22Rv1 (cell line): ENCODE measurements around the gene FAM234B.
A peak's percentile ranks its signal among the peaks of the same experiment; 100 is the strongest.

ENCODE experiments used
- H3K27ac ChIP-seq: fragments of 450-650 bp; 2 replicates; pipeline ENCODE4 v1.5.1; 2017
- ZFX ChIP-seq: fragments of 450-650 bp; IDR thresholded peaks from 2 replicates; pipeline ENCODE4 v1.6.1; 2017; ENCODE audit warnings: antibody characterized with exemption, borderline replicate concordance
- TF ChIP-seq, protein P1 (sequence below): fragments of 450-650 bp; IDR thresholded peaks from 2 replicates; pipeline ENCODE4 v1.5.1; 2017; ENCODE audit warnings: mild to moderate bottlenecking

Gene FAM234B

DNA sequence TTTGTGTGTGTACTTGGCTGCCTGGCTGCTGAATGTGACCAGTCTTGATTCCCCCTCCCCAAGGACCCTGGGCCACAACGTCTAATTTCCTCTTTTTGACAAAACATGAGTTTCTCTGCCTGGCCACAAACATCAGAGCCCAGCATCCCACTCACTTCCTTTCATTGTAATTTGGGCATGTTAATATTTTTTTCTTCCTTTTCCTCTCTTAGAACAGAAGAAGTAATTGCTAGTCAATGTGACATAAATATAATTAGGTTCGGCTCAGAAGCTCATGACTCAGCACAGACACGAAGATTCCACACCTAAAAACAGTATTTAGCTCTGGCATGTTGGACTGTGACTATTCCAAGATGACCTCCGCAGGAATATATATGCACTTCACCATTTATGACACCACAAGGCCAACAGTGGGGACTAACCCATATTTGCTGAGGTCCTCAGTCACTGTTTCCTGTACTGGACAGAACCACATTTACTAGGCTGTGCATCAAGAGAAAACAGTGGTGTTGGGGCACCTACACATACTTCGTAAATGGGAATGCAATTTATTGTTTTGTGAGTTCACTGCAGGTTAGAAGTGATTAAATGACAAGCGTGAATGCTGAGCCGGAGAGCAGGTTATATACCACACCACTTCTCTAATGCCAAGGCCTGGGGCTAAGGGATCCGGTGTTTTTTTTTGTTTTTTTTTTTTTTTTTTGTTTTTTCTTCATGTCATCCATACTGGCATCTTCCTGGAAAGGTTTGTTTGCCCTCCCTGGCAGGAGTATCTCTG lies 55.1 kb downstream of the FAM234B start:
- peak overlapping the region; percentile 90 for H3K27ac ChIP-seq
- TF ChIP-seq, protein P1, sequence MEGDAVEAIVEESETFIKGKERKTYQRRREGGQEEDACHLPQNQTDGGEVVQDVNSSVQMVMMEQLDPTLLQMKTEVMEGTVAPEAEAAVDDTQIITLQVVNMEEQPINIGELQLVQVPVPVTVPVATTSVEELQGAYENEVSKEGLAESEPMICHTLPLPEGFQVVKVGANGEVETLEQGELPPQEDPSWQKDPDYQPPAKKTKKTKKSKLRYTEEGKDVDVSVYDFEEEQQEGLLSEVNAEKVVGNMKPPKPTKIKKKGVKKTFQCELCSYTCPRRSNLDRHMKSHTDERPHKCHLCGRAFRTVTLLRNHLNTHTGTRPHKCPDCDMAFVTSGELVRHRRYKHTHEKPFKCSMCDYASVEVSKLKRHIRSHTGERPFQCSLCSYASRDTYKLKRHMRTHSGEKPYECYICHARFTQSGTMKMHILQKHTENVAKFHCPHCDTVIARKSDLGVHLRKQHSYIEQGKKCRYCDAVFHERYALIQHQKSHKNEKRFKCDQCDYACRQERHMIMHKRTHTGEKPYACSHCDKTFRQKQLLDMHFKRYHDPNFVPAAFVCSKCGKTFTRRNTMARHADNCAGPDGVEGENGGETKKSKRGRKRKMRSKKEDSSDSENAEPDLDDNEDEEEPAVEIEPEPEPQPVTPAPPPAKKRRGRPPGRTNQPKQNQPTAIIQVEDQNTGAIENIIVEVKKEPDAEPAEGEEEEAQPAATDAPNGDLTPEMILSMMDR: no peak
- TF ChIP-seq ZFX: no peak

DNA sequence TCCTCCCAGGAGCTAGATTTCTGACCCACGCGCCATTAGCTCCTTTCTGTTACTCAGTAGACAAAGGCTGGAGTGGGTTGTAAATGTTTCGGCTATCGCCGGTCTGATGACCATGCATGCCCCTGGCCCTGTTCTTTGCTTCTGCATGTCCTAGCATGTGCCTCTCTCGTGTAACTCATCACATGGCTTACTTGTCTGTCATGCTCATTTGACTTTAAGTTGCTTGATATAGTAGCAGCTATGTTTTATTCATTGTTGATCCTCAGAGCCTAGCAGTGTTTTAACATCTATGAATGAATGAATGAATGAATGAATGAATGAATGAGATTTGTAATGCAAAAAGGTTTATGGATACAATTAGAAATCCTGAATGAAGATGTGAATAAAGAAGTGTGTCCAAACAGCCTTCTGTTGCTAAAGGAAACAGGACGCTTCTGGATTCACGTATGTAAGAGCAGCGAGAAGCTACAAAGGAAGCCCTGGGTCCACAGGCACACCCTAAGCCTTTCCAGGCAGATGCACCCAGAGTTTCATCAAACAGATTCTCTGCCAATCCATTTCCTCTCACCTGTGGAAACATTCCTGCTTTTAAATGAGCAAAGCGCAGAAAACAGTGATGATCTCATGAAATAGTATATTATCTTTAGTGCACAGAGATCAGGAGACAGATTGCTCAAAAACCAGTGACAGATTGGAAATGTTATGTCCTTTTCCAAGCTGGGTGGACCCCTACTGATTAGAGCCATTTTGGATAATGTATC lies 55.8 kb downstream of the FAM234B start:
- TF ChIP-seq, protein P1: no peak
- peak overlapping the region; percentile 90 for H3K27ac ChIP-seq

DNA sequence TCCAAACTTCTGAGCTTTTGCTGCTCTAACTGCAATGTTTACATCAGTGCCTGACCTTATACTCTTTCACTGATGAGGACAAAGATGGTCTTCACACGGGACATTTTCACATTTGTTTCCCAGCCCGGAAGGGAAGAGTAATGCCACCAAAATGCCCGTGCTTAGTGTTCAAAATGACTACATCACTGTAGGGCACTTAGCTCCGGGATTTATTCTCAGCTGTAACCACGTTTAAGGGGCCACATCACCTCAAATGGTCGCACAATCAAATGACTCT lies 56.4 kb downstream of the FAM234B start:
- no peak for TF ChIP-seq ZFX
- TF ChIP-seq, protein P1: no peak

DNA sequence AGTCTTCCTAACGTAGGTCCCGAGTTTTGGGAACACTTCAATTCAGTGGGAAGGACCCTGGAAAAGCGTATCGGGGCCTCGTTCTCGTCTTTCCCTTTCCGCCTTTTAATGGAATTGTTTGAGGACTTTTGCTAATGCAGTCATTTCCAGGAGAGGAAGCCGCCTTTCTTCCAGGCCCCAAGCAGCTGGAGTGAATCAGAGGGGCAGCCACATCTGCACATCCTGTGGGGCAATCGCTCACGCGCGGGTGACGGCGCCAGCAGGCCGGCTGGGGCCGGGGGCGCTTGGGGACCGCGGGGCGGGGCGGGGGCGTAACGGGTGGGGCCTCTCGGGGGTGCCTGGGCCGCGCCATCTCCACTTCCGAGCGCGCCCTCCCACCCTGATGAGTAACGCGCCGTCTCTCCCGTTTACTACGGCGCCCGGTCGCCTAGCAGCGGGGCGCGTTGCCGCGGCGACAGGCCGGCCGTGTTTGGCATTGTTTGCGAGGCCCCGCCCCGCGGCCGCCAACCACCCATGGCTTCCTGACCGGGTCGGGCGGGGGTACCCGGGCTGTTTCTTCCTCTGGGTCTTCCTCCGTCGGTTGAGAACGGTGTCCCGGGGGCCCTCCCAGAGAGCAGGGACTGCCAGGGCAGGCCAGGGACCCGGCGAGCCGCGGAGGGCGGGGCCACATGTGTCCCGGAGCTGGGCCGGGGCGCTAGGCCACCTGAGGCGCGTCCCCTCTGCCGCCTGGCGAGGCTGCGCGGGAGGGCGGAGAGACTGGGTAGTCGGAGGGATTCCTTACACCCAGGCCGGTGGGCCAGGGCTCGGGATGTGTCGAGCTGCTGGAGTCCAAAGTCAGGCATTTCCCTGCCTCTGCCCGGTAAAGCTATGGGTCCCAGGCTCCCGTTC lies 56.9 kb downstream of the FAM234B start:
- TF ChIP-seq, protein P1: no peak
- TF ChIP-seq ZFX: no peak
- peak overlapping the region; percentile 90 for H3K27ac ChIP-seq

More for the DNA sequence above, 56.4 kb downstream of the FAM234B start:
- H3K27ac ChIP-seq: peak overlapping the region; percentile 90

DNA sequence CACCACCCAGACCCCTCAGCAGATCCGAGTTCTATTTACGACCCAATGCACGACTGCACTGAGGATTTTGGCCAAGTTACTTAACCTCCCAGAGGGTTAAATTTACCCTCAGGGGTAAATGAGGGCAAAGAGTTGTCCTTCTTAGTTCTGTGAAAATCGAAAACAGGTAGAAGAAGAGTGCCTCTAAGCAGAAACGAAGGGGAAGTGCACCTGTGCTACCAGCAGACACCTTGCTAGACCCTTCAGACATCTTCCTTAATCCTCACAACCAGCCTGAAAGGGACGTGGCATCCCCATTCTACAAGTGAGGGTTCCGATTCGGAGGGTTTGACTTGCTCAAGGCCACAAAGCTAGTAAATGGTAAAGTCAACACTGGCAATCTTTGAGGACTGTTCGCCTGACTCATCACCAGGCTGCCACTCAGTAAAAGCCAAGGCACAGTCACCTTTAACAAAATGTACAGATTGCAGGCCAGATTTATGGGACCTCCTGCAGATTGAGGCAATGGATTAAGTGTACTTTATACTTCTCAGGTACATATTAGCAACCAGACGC lies 57.7 kb downstream of the FAM234B start:
- TF ChIP-seq, protein P1: no peak
- no peak for TF ChIP-seq ZFX
- H3K27ac ChIP-seq: peak overlapping the region; percentile 90

DNA sequence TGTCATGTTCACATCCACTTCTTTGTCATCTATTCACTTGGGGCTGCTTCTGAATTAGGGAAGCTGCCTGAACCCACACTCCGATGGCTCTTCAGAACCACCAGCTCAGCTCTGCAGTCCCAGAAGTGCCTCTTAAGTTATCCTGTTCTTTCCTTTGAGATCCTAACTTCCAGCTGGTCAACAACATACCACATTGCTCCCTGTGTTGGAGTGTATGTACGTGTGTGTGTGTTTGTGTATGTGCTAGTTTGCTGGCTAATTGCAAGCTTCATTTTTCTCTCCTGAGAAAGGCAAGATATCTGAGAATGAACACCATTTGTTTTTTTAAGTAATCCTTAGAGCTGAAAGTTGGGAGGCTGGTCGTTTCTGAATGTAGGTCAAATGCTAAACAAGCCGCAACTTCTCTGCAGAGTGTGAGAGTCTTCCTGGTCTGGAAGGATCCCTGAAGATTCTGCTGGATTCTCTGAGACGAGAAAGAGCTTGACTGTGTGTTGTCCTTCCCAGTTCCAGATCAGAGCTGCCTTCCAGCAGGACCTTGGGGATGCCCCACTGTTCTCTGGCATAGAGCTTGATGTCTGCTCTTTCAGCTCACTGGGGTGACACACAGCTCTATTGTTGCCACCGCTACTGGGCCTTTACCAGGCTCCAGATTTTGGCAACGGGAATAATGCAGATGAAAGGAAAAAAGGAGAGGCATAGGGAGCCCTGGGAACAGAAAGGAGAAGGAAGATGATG lies 58.4 kb downstream of the FAM234B start:
- TF ChIP-seq ZFX: no peak
- TF ChIP-seq, protein P1: no peak
- peak overlapping the region; percentile 90 for H3K27ac ChIP-seq
